Neuronal stem cell (in vitro differentiated cells): Measurements from ENCODE around the gene BMP2K.

Experiments
- DNase-seq: peaks from one replicate; pipeline ENCODE4 v3.0.0-alpha.2; 2013; ENCODE audit warnings: low spot score
- H2AFZ ChIP-seq: one replicate; pipeline ENCODE4 v1.6.1; 2013; ENCODE audit warnings: mild to moderate bottlenecking, low read length, inconsistent platforms
- H2AK5ac ChIP-seq: 2 replicates; pipeline ENCODE4 v1.6.1; 2013; ENCODE audit warnings: low read depth, mild to moderate bottlenecking, inconsistent platforms, low read length, moderate library complexity, mixed read lengths
- H2BK120ac ChIP-seq: 2 replicates; pipeline ENCODE4 v1.6.1; 2013; ENCODE audit warnings: low read depth, mild to moderate bottlenecking, inconsistent platforms, low read length, moderate library complexity, mixed read lengths
- H2BK12ac ChIP-seq: one replicate; pipeline ENCODE4 v1.6.1; 2013; ENCODE audit warnings: low read length, inconsistent platforms
- H2BK15ac ChIP-seq: 2 replicates; pipeline ENCODE4 v1.6.1; 2013; ENCODE audit warnings: mild to moderate bottlenecking, low read length, inconsistent platforms, mixed read lengths
- H2BK5ac ChIP-seq: one replicate; pipeline ENCODE4 v1.6.1; 2013; ENCODE audit warnings: inconsistent platforms, mild to moderate bottlenecking, low read length, moderate library complexity
- H3K14ac ChIP-seq: one replicate; pipeline ENCODE4 v1.6.1; 2013; ENCODE audit warnings: low read length, inconsistent platforms
- H3K18ac ChIP-seq: 2 replicates; pipeline ENCODE4 v1.6.1; 2013; ENCODE audit warnings: low read length, inconsistent platforms
- H3K23ac ChIP-seq: 2 replicates; pipeline ENCODE4 v1.6.1; 2013; ENCODE audit warnings: low read depth, mild to moderate bottlenecking, mixed read lengths, low read length, inconsistent platforms; ENCODE audit not compliant: poor library complexity
- H3K27ac ChIP-seq: replicated peaks from 3 replicates; pipeline ENCODE4 v1.5.1; 2013; ENCODE audit warnings: low read length, inconsistent platforms
- H3K27me3 ChIP-seq, 3 experiments: 2 replicates each; pipeline ENCODE4 v1.6.1; 2013; ENCODE audit warnings: low read length in 3 of 3, mild to moderate bottlenecking in 2 of 3, inconsistent platforms in 1 of 3, low read depth in 1 of 3, mixed read lengths in 1 of 3, moderate library complexity in 1 of 3; ENCODE audit not compliant: control insufficient read depth in 3 of 3, insufficient read depth in 3 of 3
- H3K36me3 ChIP-seq, 2 donors: replicated peaks in 1 of 2; 2 replicates each; pipeline ENCODE4 v1.6.1; 2013; ENCODE audit warnings: low read length in 2 of 2; ENCODE audit not compliant: control insufficient read depth in 2 of 2, insufficient read depth in 2 of 2
- H3K4ac ChIP-seq: 2 replicates; pipeline ENCODE4 v1.6.1; 2013; ENCODE audit warnings: inconsistent platforms, mild to moderate bottlenecking, low read length, moderate library complexity
- H3K4me1 ChIP-seq, 2 donors: 1 replicate in 1 of 2; 2 replicates in 1 of 2; pipeline ENCODE4 v1.6.1; 2013; ENCODE audit warnings: low read length in 2 of 2, low read depth in 1 of 2; ENCODE audit not compliant: control insufficient read depth in 2 of 2, insufficient read depth in 1 of 2
- H3K4me2 ChIP-seq: one replicate; pipeline ENCODE4 v1.6.1; 2013; ENCODE audit warnings: mild to moderate bottlenecking, low read length, inconsistent platforms; ENCODE audit not compliant: insufficient read depth, poor library complexity, severe bottlenecking
- H3K4me3 ChIP-seq, 2 donors: 2 replicates each; pipeline ENCODE4 v1.5.1; 2013; ENCODE audit warnings: low read length in 2 of 2, mild to moderate bottlenecking in 2 of 2, inconsistent platforms in 1 of 2, moderate library complexity in 1 of 2
- H3K79me1 ChIP-seq: one replicate; pipeline ENCODE4 v1.6.1; 2013; ENCODE audit warnings: low read depth, mild to moderate bottlenecking, inconsistent platforms, low read length, moderate library complexity
- H3K9ac ChIP-seq: one replicate; pipeline ENCODE4 v1.6.1; 2013; ENCODE audit warnings: mild to moderate bottlenecking, low read depth, low read length, inconsistent platforms; ENCODE audit not compliant: poor library complexity
- H3K9me3 ChIP-seq, 2 donors: replicated peaks in 1 of 2; 2 replicates each; pipeline versions ENCODE3 to v1.6.1; 2013; ENCODE audit warnings: low read length in 2 of 2, mild to moderate bottlenecking in 2 of 2, inconsistent platforms in 1 of 2, low read depth in 1 of 2, mixed read lengths in 1 of 2, moderate library complexity in 1 of 2; ENCODE audit not compliant: control insufficient read depth in 2 of 2, insufficient read depth in 1 of 2
- H4K8ac ChIP-seq: one replicate; pipeline ENCODE4 v1.6.1; 2013; ENCODE audit warnings: low read depth, mild to moderate bottlenecking, inconsistent platforms, low read length, moderate library complexity
- H4K91ac ChIP-seq: one replicate; pipeline ENCODE4 v1.6.1; 2013; ENCODE audit warnings: low read length, low read depth, mild to moderate bottlenecking, inconsistent platforms; ENCODE audit not compliant: poor library complexity
- WGBS, 2 donors: extraction: QIAGEN DNeasy Blood & Tissue Kit; methylation state at CpG; one replicate each; pipeline ENCODE4 v1.1.7; 2013; ENCODE audit warnings: missing lambda C conversion rate in 2 of 2, mixed read lengths in 1 of 2; ENCODE audit not compliant: insufficient read length in 2 of 2, insufficient replicate concordance in 1 of 2; ENCODE audit errors: extremely low coverage in 2 of 2; 5-methylcytosine and 5-hydroxymethylcytosine counted together

BMP2K gene

DNA sequence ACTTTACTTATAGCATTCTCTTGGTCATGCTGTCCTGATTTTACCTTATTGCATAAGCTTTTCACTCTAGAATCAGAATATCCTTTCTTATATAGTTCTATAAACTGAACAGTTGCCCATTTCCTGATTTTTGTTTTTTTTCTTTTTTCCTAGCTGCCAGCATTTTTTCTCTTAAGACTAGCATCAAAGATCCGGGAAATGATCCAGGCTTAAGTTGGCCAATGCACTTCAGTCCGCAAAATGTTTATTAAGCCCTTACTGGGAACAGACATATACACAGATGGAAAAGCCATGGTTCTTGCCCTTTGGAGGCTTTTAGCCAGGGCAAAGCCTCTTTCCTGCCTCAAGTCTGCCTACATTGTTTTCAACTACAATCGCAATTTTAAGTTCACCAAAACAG is 10.1 kb upstream of the BMP2K start:
- no peak overlapping the region for H2AFZ ChIP-seq
- H3K9ac ChIP-seq = no peak overlapping the region
- no peak overlapping the region for H4K91ac ChIP-seq
- WGBS, 2 donors = no CpG with 5 or more reads among the region's 3 CpGs
- H3K27me3 ChIP-seq = no peaks in the 10 kb centered on the region
- no peaks in the 10 kb centered on the region for H3K9me3 ChIP-seq
- H2BK12ac ChIP-seq = no peak overlapping the region
- no peak overlapping the region for H2BK5ac ChIP-seq
- H2BK15ac ChIP-seq = no peak overlapping the region
- no peak overlapping the region for H2BK120ac ChIP-seq
- H3K4ac ChIP-seq = no peak overlapping the region
- no peak overlapping the region for H3K23ac ChIP-seq
- H3K4me2 ChIP-seq = no peak overlapping the region
- H3K14ac ChIP-seq = no peak overlapping the region
- H3K18ac ChIP-seq = no peak overlapping the region
- no peak overlapping the region for H3K4me3 ChIP-seq
- H3K27ac ChIP-seq = no peak overlapping the region
- H3K79me1 ChIP-seq = no peaks in the 10 kb centered on the region
- no peaks in the 10 kb centered on the region for H3K36me3 ChIP-seq
- no peak overlapping the region for H2AK5ac ChIP-seq
- H3K4me1 ChIP-seq = no peaks in the 10 kb centered on the region
- H4K8ac ChIP-seq = no peak overlapping the region
- DNase-seq = no peak

GRCh38 chr4:78766650-78767049 is 9.5 kb upstream of the BMP2K start:
- H2BK15ac ChIP-seq = no peak overlapping the region
- no peak overlapping the region for H3K27ac ChIP-seq
- WGBS, 2 donors = no CpG with 5 or more reads among the region's 5 CpGs
- DNase-seq = no peak
- no peaks in the 10 kb centered on the region for H3K27me3 ChIP-seq
- H2BK5ac ChIP-seq = no peak overlapping the region
- H3K4ac ChIP-seq = no peak overlapping the region
- no peaks in the 10 kb centered on the region for H3K9me3 ChIP-seq
- no peak overlapping the region for H2AK5ac ChIP-seq
- H3K9ac ChIP-seq = no peak overlapping the region
- H3K23ac ChIP-seq = no peak overlapping the region
- H3K79me1 ChIP-seq = no peaks in the 10 kb centered on the region
- no peak overlapping the region for H2BK12ac ChIP-seq
- no peak overlapping the region for H2BK120ac ChIP-seq
- H2AFZ ChIP-seq = no peak overlapping the region
- H3K4me1 ChIP-seq = no peaks in the 10 kb centered on the region
- no peak overlapping the region for H4K8ac ChIP-seq
- H3K14ac ChIP-seq = no peak overlapping the region
- H3K4me3 ChIP-seq = no peak overlapping the region
- no peak overlapping the region for H3K18ac ChIP-seq
- no peaks in the 10 kb centered on the region for H3K36me3 ChIP-seq
- no peak overlapping the region for H3K4me2 ChIP-seq
- no peak overlapping the region for H4K91ac ChIP-seq

DNA sequence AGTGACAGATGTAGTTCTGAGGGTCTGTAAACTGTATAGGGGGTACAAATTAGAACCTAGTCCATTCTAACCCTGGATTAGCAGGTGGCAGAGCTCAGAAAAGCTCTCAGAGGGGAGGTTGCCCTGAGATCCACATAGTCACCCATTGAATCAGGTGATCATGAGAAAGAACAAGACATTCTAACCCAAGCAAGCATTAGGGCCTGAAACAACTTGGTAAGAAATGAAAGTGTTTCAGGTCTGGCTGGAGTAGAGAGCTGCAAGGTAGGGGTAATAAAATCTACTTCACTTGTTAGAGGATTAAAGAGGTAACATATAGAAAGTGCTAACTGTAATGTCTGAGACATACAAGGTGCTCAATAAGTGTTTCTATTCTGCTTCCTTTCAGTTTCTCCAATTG is 8.8 kb upstream of the BMP2K start:
- Histone ChIP-seq H3K9me3 (no peaks in the 10 kb centered on the region), H3K4me2 (no peak overlapping the region), H3K23ac (no peak overlapping the region), H2BK12ac (no peak overlapping the region), H2AFZ (no peak overlapping the region), H3K18ac (no peak overlapping the region), H3K4ac (no peak overlapping the region), H3K4me1 (no peaks in the 10 kb centered on the region), H2BK15ac (no peak overlapping the region), H4K8ac (no peak overlapping the region), H3K14ac (no peak overlapping the region), H3K9ac (no peak overlapping the region), H3K4me3 (no peak overlapping the region), H4K91ac (no peak overlapping the region), H2BK120ac (no peak overlapping the region), H2BK5ac (no peak overlapping the region), H3K27ac (no peak overlapping the region), H2AK5ac (no peak overlapping the region), H3K27me3 (no peaks in the 10 kb centered on the region), H3K36me3 (no peaks in the 10 kb centered on the region), H3K79me1 (no peaks in the 10 kb centered on the region)
- no peak for DNase-seq

DNA sequence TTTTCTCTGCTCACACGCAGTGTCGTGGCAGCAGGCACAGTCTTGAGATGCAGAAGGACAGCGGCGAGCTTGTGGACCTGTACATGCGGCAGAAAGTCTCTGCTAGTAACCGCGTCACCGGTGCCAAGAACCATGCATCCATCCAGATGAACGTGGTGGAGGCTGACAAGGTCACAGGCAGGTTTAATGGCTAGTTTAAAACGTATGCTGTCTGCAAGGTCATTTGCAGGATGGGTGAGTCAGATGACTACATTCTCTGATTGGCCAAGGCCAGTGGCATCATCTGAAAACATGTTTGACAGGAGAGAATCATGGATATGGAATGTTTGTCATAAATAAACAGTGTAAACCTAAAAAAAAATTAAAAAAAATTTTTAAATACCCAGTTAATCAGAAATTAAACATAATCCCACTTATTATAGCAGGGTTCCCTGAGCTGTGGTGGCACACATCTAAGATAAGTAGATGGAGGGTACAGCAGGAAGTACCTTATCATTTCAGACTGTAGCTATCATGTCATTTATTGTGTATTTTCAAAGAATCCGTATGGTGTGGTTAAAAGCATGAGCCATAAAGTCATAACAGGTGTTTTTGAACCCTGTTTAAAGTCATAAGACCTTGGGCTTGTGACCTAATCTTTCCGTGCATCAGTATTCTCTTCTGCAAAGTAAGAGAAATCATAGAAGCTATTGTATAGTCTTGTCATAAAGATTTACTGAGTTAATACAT is 7.5 kb upstream of the BMP2K start:
- no peak overlapping the region for H2AFZ ChIP-seq
- no peak overlapping the region for H3K4me2 ChIP-seq
- no peak overlapping the region for H2BK120ac ChIP-seq
- no peak overlapping the region for H2BK5ac ChIP-seq
- no peaks in the 10 kb centered on the region for H3K36me3 ChIP-seq
- H2AK5ac ChIP-seq = no peak overlapping the region
- no peaks in the 10 kb centered on the region for H3K27me3 ChIP-seq
- no peaks in the 10 kb centered on the region for H3K79me1 ChIP-seq
- H3K23ac ChIP-seq = no peak overlapping the region
- no peak overlapping the region for H3K14ac ChIP-seq
- no peak overlapping the region for H4K8ac ChIP-seq
- H2BK15ac ChIP-seq = no peak overlapping the region
- no peaks in the 10 kb centered on the region for H3K9me3 ChIP-seq
- no peaks in the 10 kb centered on the region for H3K4me1 ChIP-seq
- no peak for DNase-seq
- no peak overlapping the region for H2BK12ac ChIP-seq
- no peak overlapping the region for H3K4ac ChIP-seq
- H3K27ac ChIP-seq = no peak overlapping the region
- H3K4me3 ChIP-seq = peak overlapping the region in 1 of 2 donors; percentile 23
- H3K9ac ChIP-seq = no peak overlapping the region
- no CpG with 5 or more reads among the region's 12 CpGs for WGBS, 2 donors
- no peak overlapping the region for H4K91ac ChIP-seq
- H3K18ac ChIP-seq = no peak overlapping the region
